ENCODE measurements around the gene FIG4. TPM values are rescaled to one million over a fixed set of nuclear protein-coding genes. Genes with fewer than 3 reads are reported as not detected.

FIG4 gene
- polyA plus RNA-seq, 1 donor from 2014 or later = 35.4 TPM

DNA sequence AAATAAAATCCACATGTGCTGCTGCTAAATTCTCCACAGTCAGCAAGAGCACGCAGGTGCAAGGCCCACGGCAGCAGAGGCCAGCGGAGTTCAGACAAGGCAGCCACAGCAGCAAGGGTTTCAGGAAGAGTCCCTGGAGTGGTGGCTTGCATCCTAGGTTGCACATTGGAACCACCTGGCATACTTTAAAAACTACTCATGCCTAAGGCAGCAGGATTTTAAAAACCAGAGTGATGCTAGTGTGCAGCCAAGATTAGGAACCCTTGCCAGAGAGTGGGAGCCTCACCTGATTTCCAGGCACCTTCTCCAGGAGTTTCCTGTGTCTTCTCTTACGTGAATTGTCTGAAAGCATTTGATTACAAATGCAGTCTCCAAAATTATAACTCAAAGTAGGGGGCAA is 183.0 kb downstream of the FIG4 start:
- H3K27me3 ChIP-seq (ENCODE audit: insufficient read depth, low read depth, low read length) = no peaks in the 10 kb centered on the region
- H3K9me2 ChIP-seq (ENCODE audit: insufficient read depth, low read length) = no peaks in the 10 kb centered on the region
- H3K36me3 ChIP-seq (ENCODE audit: insufficient read depth, low read length) = no peaks in the 10 kb centered on the region
- H3K79me2 ChIP-seq (replicated peaks; ENCODE audit: insufficient read depth, low read length) = no peaks in the 10 kb centered on the region
- H3K4me3 ChIP-seq (ENCODE audit: low read length) = no peak overlapping the region
- TF ChIP-seq POLR2AphosphoS5 (IDR thresholded peaks at IDR 0.05) (no peak), EZH2 (IDR thresholded peaks at IDR 0.05; ENCODE audit: borderline replicate concordance, insufficient read depth, low read length, poor library complexity, severe bottlenecking) (no peak), RAD21 (conservative IDR thresholded peaks at IDR 0.05) (no peak), TAF1 (IDR thresholded peaks at IDR 0.05; ENCODE audit: low read depth) (no peak), MXI1 (conservative IDR thresholded peaks at IDR 0.05; ENCODE audit: poor library complexity, severe bottlenecking) (no peak), SMC3 (conservative IDR thresholded peaks at IDR 0.05; ENCODE audit: poor library complexity) (no peak), EP300 (conservative IDR thresholded peaks at IDR 0.05; ENCODE audit: poor library complexity, severe bottlenecking) (no peak)
- TF ChIP-seq, protein P1, sequence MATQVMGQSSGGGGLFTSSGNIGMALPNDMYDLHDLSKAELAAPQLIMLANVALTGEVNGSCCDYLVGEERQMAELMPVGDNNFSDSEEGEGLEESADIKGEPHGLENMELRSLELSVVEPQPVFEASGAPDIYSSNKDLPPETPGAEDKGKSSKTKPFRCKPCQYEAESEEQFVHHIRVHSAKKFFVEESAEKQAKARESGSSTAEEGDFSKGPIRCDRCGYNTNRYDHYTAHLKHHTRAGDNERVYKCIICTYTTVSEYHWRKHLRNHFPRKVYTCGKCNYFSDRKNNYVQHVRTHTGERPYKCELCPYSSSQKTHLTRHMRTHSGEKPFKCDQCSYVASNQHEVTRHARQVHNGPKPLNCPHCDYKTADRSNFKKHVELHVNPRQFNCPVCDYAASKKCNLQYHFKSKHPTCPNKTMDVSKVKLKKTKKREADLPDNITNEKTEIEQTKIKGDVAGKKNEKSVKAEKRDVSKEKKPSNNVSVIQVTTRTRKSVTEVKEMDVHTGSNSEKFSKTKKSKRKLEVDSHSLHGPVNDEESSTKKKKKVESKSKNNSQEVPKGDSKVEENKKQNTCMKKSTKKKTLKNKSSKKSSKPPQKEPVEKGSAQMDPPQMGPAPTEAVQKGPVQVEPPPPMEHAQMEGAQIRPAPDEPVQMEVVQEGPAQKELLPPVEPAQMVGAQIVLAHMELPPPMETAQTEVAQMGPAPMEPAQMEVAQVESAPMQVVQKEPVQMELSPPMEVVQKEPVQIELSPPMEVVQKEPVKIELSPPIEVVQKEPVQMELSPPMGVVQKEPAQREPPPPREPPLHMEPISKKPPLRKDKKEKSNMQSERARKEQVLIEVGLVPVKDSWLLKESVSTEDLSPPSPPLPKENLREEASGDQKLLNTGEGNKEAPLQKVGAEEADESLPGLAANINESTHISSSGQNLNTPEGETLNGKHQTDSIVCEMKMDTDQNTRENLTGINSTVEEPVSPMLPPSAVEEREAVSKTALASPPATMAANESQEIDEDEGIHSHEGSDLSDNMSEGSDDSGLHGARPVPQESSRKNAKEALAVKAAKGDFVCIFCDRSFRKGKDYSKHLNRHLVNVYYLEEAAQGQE (IDR thresholded peaks at IDR 0.05; ENCODE audit: borderline replicate concordance) = no peak
- TF ChIP-seq, protein P2, sequence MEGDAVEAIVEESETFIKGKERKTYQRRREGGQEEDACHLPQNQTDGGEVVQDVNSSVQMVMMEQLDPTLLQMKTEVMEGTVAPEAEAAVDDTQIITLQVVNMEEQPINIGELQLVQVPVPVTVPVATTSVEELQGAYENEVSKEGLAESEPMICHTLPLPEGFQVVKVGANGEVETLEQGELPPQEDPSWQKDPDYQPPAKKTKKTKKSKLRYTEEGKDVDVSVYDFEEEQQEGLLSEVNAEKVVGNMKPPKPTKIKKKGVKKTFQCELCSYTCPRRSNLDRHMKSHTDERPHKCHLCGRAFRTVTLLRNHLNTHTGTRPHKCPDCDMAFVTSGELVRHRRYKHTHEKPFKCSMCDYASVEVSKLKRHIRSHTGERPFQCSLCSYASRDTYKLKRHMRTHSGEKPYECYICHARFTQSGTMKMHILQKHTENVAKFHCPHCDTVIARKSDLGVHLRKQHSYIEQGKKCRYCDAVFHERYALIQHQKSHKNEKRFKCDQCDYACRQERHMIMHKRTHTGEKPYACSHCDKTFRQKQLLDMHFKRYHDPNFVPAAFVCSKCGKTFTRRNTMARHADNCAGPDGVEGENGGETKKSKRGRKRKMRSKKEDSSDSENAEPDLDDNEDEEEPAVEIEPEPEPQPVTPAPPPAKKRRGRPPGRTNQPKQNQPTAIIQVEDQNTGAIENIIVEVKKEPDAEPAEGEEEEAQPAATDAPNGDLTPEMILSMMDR (IDR thresholded peaks at IDR 0.05; ENCODE audit: poor library complexity, severe bottlenecking) = no peak
- H4K20me1 ChIP-seq (ENCODE audit: insufficient read depth) = no peaks in the 10 kb centered on the region
- no peak overlapping the region for H3K4me2 ChIP-seq (ENCODE audit: low read length)
- no peaks in the 10 kb centered on the region for H3F3A ChIP-seq (ENCODE audit: insufficient read depth, low read length, poor library complexity, severe bottlenecking)
- no peaks in the 10 kb centered on the region for H3K9me3 ChIP-seq (ENCODE audit: low read length)
- H2AFZ ChIP-seq (ENCODE audit: low read depth, low read length) = no peak overlapping the region
- no peak overlapping the region for H3K27ac ChIP-seq (ENCODE audit: low read length)
- no peak overlapping the region for H3K9ac ChIP-seq (ENCODE audit: low read length)

- Histone ChIP-seq H3K4me3 (ENCODE audit: low read length) (no peak overlapping the region), H3K27me3 (ENCODE audit: insufficient read depth, low read depth, low read length) (no peaks in the 10 kb centered on the region), H3K9me2 (ENCODE audit: insufficient read depth, low read length) (no peaks in the 10 kb centered on the region), H4K20me1 (ENCODE audit: insufficient read depth) (no peaks in the 10 kb centered on the region), H3K36me3 (ENCODE audit: insufficient read depth, low read length) (no peaks in the 10 kb centered on the region), H3K9me3 (ENCODE audit: low read length) (no peaks in the 10 kb centered on the region), H3K27ac (ENCODE audit: low read length) (no peak overlapping the region), H3K79me2 (replicated peaks; ENCODE audit: insufficient read depth, low read length) (no peaks in the 10 kb centered on the region), H3K9ac (ENCODE audit: low read length) (no peak overlapping the region), H3F3A (ENCODE audit: insufficient read depth, low read length, poor library complexity, severe bottlenecking) (no peaks in the 10 kb centered on the region), H2AFZ (ENCODE audit: low read depth, low read length) (no peak overlapping the region), H3K4me2 (ENCODE audit: low read length) (no peak overlapping the region)
- TF ChIP-seq SMC3 (conservative IDR thresholded peaks at IDR 0.05; ENCODE audit: poor library complexity) (no peak), EP300 (conservative IDR thresholded peaks at IDR 0.05; ENCODE audit: poor library complexity, severe bottlenecking) (no peak), EZH2 (IDR thresholded peaks at IDR 0.05; ENCODE audit: borderline replicate concordance, insufficient read depth, low read length, poor library complexity, severe bottlenecking) (no peak)
Measured at GRCh38 chr6:109874621-109875020, 183.5 kb downstream of the FIG4 start.

Other genes starting within 250 kb of the FIG4 start
- 54.2 and 80.1 TPM in 2 replicates for gene MICAL1, start 235.5 kb upstream of the FIG4 start, polyA plus RNA-seq
- 5.5 and 6.0 TPM in 2 replicates for gene ZBTB24, start 208.1 kb upstream of the FIG4 start, polyA plus RNA-seq
- gene AK9, start 94 bp upstream of the FIG4 start, polyA plus RNA-seq = 20.9 and 27.7 TPM in 2 replicates